Thyroid gland (tissue), 4 donors: ENCODE data around the gene USO1. TPM values are rescaled to one million over a fixed set of nuclear protein-coding genes. Genes with fewer than 3 reads are reported as not detected.
A peak's percentile ranks its signal among the peaks of the same experiment; 100 is the strongest.
"Not testable (repeated sequence)": the region's sequence is repeated elsewhere in the genome, so short reads cannot be mapped to it uniquely, and the experiment has no call there.

Experiments used
- DNase-seq, 2 donors: peaks; one replicate each; pipeline ENCODE4 v3.0.0-alpha.2; 2019
- H3K27ac ChIP-seq, 3 donors: fragments of 200-600 bp; sonication (generic); 1 replicate in 2 of 3; 2 replicates in 1 of 3; pipeline ENCODE4 v1.5.1; 2016 to 2019; ENCODE audit warnings: mild to moderate bottlenecking in 1 of 3, moderate library complexity in 1 of 3
- H3K27me3 ChIP-seq: fragments of 200-600 bp; sonication (generic); one replicate; pipeline ENCODE4 v1.5.1; 2019
- H3K36me3 ChIP-seq, 2 donors: fragments of 200-600 bp; sonication (generic); one replicate each; pipeline ENCODE4 v1.5.1; 2016 to 2019
- H3K4me1 ChIP-seq, 2 donors: fragments of 200-600 bp; sonication (generic); one replicate each; pipeline ENCODE4 v1.5.1; 2017 to 2019
- H3K4me3 ChIP-seq, 3 donors: fragments of 200-600 bp; sonication (generic); replicated peaks in 1 of 3; 1 replicate in 2 of 3; 2 replicates in 1 of 3; pipeline ENCODE4 v1.5.1; 2016; ENCODE audit warnings: mild to moderate bottlenecking in 1 of 3
- H3K9me3 ChIP-seq: fragments of 200-600 bp; sonication (generic); one replicate; pipeline ENCODE4 v1.5.1; 2017
- POLR2A ChIP-seq, 2 donors: fragments of 450-650 bp; IDR thresholded peaks; one replicate each; pipeline ENCODE4 v1.6.1; 2017; ENCODE audit warnings: antibody characterized with exemption in 2 of 2, mild to moderate bottlenecking in 2 of 2, moderate library complexity in 1 of 2
- WGBS, 2 donors: methylation state at CpG; one replicate each; pipeline ENCODE4 v1.1.5; 2017; 5-methylcytosine and 5-hydroxymethylcytosine counted together
- intact Hi-C: fragments of 100-400 bp; cut with DNase I; formaldehyde crosslinking; loops from one replicate; pipeline ENCODE4 v1.15.1; 2023
- total RNA-seq, 4 donors: library from RNA; depleted of rRNA; stranded (reverse); fragments of >200 nt; gene quantifications; one replicate each; pipeline ENCODE4 v1.2.3, GENCODE V29; 2016
- TF ChIP-seq, protein P1 (sequence below), 6 experiments: fragments of 200-600 bp in 3 of 6; fragments of 450-650 bp in 3 of 6; sonication (generic) in 3 of 6; IDR thresholded peaks; one replicate each; pipeline ENCODE4 v1.5.1; 2016 to 2019; ENCODE audit warnings: antibody characterized with exemption in 6 of 6, mild to moderate bottlenecking in 2 of 6, inconsistent platforms in 1 of 6, moderate library complexity in 1 of 6

The USO1 gene
- total RNA-seq, 4 donors from 2014 or later: 97.2 to 102 (median 100) TPM

DNA sequence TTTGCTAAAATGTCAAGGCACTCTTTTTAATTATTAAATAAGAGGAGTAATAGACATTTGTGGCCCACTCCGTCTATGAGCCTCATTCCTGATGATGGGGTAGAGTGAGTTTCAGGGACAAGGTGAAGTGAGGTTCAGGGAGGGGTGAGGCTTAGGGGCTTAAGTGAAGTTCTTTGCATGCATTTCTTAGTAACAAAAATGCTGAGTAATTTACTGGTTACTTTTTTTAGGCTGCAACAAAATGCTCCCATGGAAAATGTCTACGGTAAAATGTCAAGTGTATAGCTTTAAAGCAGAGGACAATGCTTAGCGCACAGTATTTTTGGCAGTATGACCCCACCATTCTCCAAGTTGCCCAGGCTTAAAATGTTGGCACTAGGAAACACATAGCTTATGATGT is 2.0 kb upstream of the USO1 start:
- intact Hi-C loops: loop anchor here (5.0 kb wide), 1 partner anchor 50 kb away; the partner anchor contains the start of gene G3BP2
- TF ChIP-seq POLR2A (IDR thresholded peaks at IDR 0.05): no peak
- TF ChIP-seq, protein P1, sequence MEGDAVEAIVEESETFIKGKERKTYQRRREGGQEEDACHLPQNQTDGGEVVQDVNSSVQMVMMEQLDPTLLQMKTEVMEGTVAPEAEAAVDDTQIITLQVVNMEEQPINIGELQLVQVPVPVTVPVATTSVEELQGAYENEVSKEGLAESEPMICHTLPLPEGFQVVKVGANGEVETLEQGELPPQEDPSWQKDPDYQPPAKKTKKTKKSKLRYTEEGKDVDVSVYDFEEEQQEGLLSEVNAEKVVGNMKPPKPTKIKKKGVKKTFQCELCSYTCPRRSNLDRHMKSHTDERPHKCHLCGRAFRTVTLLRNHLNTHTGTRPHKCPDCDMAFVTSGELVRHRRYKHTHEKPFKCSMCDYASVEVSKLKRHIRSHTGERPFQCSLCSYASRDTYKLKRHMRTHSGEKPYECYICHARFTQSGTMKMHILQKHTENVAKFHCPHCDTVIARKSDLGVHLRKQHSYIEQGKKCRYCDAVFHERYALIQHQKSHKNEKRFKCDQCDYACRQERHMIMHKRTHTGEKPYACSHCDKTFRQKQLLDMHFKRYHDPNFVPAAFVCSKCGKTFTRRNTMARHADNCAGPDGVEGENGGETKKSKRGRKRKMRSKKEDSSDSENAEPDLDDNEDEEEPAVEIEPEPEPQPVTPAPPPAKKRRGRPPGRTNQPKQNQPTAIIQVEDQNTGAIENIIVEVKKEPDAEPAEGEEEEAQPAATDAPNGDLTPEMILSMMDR (IDR thresholded peaks at IDR 0.05): no peak
- Histone ChIP-seq H3K4me1 (peaks cover 16 to 21% of the 10 kb centered on the region in 2 donors), H3K27ac (peak overlapping the region in 1 of 3 donors; percentile 98), H3K9me3 (no peaks in the 10 kb centered on the region), H3K27me3 (no peaks in the 10 kb centered on the region), H3K4me3 (no peak overlapping the region), H3K36me3 (no peaks in the 10 kb centered on the region)
- no peak for DNase-seq
- WGBS, 2 donors: 57 to 61% methylated on average over 3 of the region's 3 CpGs

DNA sequence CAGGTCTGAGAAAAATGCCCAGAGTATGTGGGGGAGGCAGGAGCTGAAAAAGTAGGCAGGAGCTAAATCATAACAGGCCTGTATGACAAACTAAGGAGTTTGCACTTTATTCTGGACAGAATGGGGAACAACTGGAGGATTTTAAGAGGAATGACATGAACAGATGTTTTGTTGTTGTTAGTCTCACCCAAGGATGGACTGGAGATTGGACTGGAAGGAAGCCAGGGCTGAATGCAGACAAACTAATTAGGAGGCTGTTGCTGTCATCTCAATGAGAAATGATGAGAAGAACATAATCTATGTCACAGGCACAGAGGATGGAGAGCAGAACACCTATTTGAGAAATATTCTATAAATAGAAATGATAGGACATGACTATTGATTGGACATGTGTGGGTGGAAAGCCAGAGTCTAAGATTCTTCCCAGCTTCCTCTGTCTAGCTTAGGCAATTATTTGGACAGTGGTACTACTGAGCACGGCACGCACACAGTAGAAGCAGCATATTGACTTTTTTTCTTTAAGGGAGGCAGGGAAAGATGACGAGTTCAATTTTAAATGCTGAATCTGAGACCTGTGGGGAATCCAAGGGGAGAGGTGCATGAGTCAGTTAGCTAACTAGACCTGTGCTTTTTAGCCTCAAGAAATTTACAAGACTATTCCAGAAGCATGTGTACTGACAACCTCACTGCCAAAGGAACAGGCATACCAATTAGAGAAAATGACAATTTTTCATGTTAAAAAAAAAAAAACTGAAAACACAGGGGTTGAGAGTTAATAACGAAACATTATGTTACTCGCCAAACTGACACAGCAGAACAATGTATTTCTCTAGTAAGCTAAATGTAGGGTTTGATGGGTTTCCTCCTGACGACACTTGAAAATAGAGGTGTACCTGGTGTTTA is 963 bp upstream of the USO1 start:
- intact Hi-C loops: loop anchor here (5.0 kb wide), 1 partner anchor 51 kb away; the partner anchor contains the start of gene G3BP2
- 1 to 2% methylated on average over 6 of the region's 6 CpGs for WGBS, 2 donors
- H3K27me3 ChIP-seq: no peaks in the 10 kb centered on the region

DNA sequence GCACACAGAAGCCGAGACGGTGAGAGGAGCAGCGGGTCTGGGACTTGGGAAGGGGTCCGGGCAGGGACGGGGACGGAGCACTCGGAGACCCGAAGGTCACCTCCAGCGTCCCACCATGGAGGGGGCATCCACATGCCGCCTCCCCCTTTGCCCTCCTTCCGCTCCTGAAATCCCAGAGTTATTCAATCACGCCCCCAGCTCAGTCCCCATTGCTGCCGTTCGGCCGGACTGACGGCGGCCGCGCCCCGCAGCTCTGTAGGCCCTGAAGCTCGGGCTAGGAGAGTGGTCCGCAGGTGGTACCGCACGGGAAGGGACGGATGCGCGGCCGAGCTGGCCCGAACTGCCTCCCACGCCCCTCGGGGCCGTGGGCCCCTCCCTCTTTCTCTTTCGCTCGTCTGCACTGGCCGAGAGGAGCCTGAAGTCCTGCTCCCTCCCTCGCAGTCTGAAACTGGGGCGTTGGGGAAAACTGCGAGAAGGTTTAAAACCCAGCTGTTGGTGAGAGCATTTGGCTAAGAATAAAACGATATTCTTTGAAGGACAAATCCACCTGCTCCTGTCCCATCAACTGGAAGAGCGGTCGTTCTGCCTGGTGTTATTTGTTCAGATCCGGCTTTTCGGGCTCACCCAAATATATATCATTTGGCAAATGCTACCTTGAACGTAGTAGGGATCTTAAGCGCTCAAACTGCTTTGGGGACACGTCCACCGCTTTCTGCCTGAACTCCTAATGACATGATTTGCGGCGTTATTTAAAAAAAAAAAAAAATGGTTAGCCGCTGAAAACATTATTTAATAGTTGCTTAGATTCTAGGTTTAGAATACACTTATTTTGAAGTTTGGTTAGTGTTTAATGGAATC is 719 bp downstream of the USO1 start:
- Histone ChIP-seq H3K4me3 (peak overlapping the region; percentile 62 to 96 (median 86)), H3K4me1 (peaks cover 23 to 36% of the 10 kb centered on the region in 2 donors), H3K27ac (peak overlapping the region; percentile 92 to 98 (median 96)), H3K9me3 (no peaks in the 10 kb centered on the region), H3K36me3 (no peaks in the 10 kb centered on the region), H3K27me3 (no peaks in the 10 kb centered on the region)
- peak in 1 of 2 donors; percentile 27 for TF ChIP-seq POLR2A (IDR thresholded peaks at IDR 0.05)
- TF ChIP-seq, protein P1 (IDR thresholded peaks at IDR 0.05): peak in 1 of 6 experiments; percentile 9
- intact Hi-C loops: loop anchor here (5.0 kb wide), 1 partner anchor 53 kb away; the partner anchor contains the start of gene G3BP2
- DNase-seq: peak; percentile 82 to 84
- 0 to 2% methylated on average over 14 to 40 of the region's 50 CpGs for whole genome bisulfite sequencing, 2 donors

More for the DNA sequence above, 963 bp upstream of the USO1 start:
- Histone ChIP-seq H3K4me1 (peaks cover 23 to 29% of the 10 kb centered on the region in 2 donors), H3K9me3 (no peaks in the 10 kb centered on the region), H3K36me3 (no peaks in the 10 kb centered on the region), H3K4me3 (peak overlapping the region in 2 of 3 donors; percentile 23 to 62), H3K27ac (peak overlapping the region; percentile 48 to 98 (median 96))
- TF ChIP-seq, protein P1 (IDR thresholded peaks at IDR 0.05): no peak
- TF ChIP-seq POLR2A (IDR thresholded peaks at IDR 0.05): no peak
- no peak for DNase-seq

GRCh38 chr4:75725942-75726538 is 1.7 kb downstream of the USO1 start:
- peaks cover 23 to 40% of the 10 kb centered on the region in 2 donors for H3K4me1 ChIP-seq
- intact Hi-C loops, H3K36me3 ChIP-seq, H3K9me3 ChIP-seq, H3K27me3 ChIP-seq, DNase-seq: not testable (repeated sequence)
- 63 to 71% methylated on average over 20 of the region's 20 CpGs for WGBS, 2 donors
- H3K27ac ChIP-seq: peak overlapping the region in 2 of 3 donors; percentile 96 to 98
- H3K4me3 ChIP-seq: peak overlapping the region in 2 of 3 donors; percentile 62 to 86

DNA sequence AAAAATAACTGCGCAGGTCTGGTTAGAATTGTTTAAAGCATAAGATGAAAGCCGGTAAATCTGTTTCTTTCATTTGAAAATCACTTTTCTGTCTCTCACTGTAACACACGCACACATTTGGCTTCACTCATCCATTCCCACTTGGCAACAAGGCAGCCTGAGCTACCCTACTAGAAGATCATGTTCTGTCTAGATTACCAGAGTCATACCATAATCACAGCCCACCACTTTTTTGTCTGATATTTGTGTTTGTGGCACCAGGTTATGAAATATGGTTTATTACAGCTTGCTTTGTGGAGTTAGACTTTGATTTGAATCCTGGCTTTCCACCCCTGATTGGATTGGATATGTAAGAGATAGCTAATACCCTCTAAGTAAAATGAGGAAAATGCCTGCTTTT is 2.2 kb downstream of the USO1 start:
- no peak for TF ChIP-seq POLR2A (IDR thresholded peaks at IDR 0.05)
- TF ChIP-seq, protein P1 (IDR thresholded peaks at IDR 0.05): no peak
- intact Hi-C loops: no loop called here
- Histone ChIP-seq H3K27ac (peak overlapping the region in 2 of 3 donors; percentile 18 to 34), H3K36me3 (no peaks in the 10 kb centered on the region), H3K9me3 (no peaks in the 10 kb centered on the region), H3K27me3 (no peaks in the 10 kb centered on the region), H3K4me1 (peaks cover 23 to 40% of the 10 kb centered on the region in 2 donors), H3K4me3 (peak overlapping the region in 1 of 3 donors; percentile 8)
- DNase-seq: peak; percentile 16 to 29
- WGBS, 2 donors: 78 to 84% methylated on average over 3 of the region's 3 CpGs
